GM12872 (cell line): ENCODE results near the gene RGS9.
A peak's percentile ranks its signal among the peaks of the same experiment; 100 is the strongest.

Experiments used
- CTCF ChIP-seq: IDR thresholded peaks from 3 replicates; pipeline ENCODE4 v1.5.1; 2011; ENCODE audit warnings: low read depth, mild to moderate bottlenecking, low read length, moderate library complexity; ENCODE audit not compliant: insufficient read depth

Gene RGS9

DNA sequence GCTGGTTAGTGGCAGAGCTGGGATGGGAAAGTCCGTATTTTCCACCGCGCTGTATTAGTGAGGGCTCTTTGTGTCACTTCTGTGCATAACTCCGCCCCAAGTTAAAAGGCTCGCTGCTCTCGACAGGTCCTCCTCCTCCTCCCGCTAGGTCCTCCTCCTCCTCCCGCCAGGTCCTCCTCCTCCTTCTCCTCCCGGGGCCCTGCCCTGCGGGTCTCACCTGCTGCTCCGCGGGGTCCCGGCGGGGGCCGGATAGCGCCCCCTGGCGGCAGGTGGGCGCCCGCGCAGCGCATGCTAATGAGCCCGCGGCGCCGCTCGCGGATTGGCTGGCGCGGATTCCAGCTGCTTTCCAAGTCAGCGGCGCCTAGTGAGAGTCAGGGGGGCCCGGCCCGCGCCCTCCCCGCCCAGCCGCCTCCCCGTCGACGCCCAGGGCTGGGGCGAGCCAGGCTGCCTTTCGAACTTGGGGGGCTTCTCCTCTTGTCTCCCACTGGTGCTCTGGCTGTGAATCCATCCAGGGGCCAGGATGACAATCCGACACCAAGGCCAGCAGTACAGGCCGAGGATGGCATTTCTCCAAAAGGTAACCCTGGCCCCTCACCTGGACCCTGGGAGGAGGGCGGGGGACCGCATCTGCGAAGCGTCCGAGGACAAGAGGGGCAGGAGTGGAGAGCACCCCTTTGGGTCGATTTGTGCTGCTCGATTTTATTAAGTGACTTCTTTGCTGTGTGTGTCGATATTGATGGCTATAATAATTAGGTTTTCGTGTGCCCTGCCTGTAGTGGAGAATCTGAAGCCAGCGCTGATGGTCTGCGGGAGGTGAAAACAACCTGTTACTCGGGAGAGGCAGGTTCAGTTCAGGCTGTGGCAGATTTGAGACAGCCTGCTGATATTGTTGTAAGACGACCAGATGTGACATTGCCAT, at the start of gene RGS9:
Gene RGS9, plus strand, starts transcription at position 350 of the 919 bp plus-strand sequence. Its CDS starts 171 bp downstream, at position 521.
- TF ChIP-seq CTCF = peak; percentile 91

DNA sequence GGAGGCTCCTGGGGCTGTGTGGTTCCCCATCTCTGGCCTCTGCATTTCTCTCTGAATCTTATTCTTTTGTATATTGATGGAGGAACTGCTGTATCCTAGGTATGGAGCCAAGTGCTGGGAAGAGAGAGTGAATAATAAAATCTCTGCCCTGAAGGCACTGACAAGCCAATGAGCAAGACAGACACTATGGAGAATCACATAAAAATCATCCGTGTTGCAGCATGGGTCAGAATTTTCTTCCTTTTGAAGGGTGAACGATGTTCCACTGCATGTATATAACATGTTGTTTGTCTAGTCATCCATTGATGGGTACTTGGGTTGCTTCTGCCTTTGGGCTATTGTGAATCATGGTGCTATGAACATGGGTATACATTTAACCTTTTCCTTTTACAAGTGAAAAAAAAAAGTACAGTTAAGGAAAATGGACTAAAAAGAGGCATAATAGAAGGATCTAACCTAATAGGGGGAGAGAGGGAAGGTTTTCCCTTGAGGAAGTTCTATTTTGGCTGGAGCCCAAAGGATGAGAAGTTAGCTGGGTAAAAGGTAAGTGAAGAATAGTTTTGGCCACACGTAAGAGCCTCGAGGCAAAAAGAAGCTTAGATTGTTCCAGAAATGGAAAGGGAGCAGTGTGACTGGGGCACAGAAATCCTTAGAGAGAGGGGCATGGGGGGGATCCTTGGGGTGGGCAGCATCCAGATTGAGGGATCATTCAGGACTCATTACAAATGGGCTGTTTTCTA, 48.4 kb upstream of the RGS9 start:
- TF ChIP-seq CTCF = no peak

DNA sequence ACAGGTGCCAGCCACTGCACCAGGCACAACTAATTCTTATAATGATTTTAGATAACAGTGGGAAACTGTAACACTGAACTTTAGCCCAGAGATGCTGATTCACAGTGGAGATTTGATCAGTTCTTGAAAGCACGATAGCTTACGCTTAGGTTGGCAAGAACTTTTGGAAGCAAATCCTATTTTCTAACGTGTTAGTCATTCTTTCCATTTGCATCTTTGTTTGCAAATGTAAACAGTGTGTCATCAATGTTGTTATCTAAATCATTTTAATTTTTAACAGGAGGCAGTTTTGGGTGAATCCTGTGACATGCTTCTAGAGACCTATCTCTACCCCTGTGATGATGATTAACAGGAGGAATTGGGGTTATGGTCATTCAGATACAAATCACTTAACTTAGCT, 44.9 kb upstream of the RGS9 start:
- TF ChIP-seq CTCF = no peak

DNA sequence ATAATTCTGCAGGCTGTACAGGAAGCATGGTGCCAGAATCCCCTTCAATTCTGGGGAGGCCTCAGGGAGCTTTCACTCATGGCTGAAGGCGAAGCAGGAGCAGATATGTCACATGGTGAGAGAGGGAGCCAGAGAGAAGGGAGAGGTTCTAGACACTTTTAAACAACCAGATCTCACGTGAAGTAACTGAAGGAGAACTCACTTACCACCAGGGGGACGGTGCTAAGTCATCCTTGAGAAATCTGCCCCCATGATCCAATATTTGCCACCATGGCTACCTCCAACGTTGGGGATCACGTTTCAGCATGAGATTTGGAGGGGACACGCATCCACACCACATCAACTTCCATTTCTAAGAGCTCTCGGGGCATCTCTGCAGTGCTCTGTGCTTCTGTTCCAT, 43.2 kb upstream of the RGS9 start:
- peak; percentile 32; the same call in 1 of the 3 replicates for TF ChIP-seq CTCF

GRCh38 chr17:65095465-65095864, 41.7 kb upstream of the RGS9 start:
- TF ChIP-seq CTCF = no peak

GRCh38 chr17:65097110-65097509, 40.1 kb upstream of the RGS9 start:
- TF ChIP-seq CTCF = no peak

- no peak for TF ChIP-seq CTCF
Observed at GRCh38 chr17:65099475-65099874, 37.7 kb upstream of the RGS9 start.
